ENCODE data around the gene GPX4. TPM values are rescaled to one million over a fixed set of nuclear protein-coding genes. Genes with fewer than 3 reads are reported as not detected.

The GPX4 gene
- polyA plus RNA-seq, 1 donor from 2014 or later, result 713 TPM

DNA sequence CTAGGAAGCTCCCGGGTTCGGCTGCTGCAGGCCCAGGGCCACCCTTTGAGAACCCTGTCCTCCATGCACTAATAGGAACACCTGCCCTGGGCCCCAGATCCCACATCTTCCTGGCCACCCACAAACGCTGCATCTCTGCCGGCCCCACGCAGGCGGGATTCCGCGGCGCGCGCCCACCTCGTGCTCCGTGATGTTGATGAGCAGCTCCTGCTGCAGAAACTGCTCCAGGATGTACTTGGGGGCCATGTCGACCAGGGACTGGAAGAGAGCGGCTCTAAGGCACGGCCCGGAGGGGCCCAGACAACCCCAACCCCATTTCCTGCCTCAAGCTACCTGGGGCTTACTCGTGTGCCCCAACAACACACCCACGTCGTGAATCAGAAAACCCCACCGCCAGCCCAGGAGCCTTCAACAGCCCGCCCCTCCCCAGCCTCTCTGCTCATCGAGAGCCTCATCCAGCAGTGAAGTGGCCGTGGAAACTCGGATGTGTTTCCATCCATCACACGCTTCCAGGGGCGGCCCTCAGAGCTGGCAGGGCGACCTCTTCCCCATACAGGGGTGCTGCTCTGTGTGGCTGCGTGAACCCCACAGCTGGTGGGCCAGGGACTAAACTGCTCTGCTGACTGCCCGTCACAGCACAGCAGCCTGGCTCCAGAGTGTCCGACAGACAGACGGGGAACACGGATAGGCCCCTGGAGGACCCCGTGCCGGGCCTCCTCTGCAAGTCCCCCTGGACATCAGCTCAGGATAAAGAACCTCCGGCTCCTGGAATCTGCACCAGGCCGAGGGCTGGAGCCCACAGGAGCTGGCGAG, 12.9 kb upstream of the GPX4 start:
- Histone ChIP-seq H3F3A (ENCODE audit: insufficient read depth, low read length, poor library complexity, severe bottlenecking) (no peaks in the 10 kb centered on the region), H3K9ac (ENCODE audit: low read length) (no peak overlapping the region), H3K4me3 (ENCODE audit: low read length) (no peak overlapping the region), H3K27ac (ENCODE audit: low read length) (no peak overlapping the region), H3K36me3 (ENCODE audit: insufficient read depth, low read length) (no peaks in the 10 kb centered on the region), H3K9me2 (ENCODE audit: insufficient read depth, low read length) (no peaks in the 10 kb centered on the region), H2AFZ (ENCODE audit: low read depth, low read length) (no peak overlapping the region), H3K9me3 (ENCODE audit: low read length) (no peaks in the 10 kb centered on the region), H3K4me2 (ENCODE audit: low read length) (no peak overlapping the region), H3K79me2 (replicated peaks; ENCODE audit: insufficient read depth, low read length) (peaks cover 14% of the 10 kb centered on the region), H3K27me3 (ENCODE audit: insufficient read depth, low read depth, low read length) (no peaks in the 10 kb centered on the region), H4K20me1 (ENCODE audit: insufficient read depth) (peaks cover 3% of the 10 kb centered on the region)
- TF ChIP-seq, protein P1, sequence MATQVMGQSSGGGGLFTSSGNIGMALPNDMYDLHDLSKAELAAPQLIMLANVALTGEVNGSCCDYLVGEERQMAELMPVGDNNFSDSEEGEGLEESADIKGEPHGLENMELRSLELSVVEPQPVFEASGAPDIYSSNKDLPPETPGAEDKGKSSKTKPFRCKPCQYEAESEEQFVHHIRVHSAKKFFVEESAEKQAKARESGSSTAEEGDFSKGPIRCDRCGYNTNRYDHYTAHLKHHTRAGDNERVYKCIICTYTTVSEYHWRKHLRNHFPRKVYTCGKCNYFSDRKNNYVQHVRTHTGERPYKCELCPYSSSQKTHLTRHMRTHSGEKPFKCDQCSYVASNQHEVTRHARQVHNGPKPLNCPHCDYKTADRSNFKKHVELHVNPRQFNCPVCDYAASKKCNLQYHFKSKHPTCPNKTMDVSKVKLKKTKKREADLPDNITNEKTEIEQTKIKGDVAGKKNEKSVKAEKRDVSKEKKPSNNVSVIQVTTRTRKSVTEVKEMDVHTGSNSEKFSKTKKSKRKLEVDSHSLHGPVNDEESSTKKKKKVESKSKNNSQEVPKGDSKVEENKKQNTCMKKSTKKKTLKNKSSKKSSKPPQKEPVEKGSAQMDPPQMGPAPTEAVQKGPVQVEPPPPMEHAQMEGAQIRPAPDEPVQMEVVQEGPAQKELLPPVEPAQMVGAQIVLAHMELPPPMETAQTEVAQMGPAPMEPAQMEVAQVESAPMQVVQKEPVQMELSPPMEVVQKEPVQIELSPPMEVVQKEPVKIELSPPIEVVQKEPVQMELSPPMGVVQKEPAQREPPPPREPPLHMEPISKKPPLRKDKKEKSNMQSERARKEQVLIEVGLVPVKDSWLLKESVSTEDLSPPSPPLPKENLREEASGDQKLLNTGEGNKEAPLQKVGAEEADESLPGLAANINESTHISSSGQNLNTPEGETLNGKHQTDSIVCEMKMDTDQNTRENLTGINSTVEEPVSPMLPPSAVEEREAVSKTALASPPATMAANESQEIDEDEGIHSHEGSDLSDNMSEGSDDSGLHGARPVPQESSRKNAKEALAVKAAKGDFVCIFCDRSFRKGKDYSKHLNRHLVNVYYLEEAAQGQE (IDR thresholded peaks at IDR 0.05; ENCODE audit: borderline replicate concordance), result no peak
- no peak for TF ChIP-seq MXI1 (conservative IDR thresholded peaks at IDR 0.05; ENCODE audit: poor library complexity, severe bottlenecking)
- no peak for TF ChIP-seq RAD21 (conservative IDR thresholded peaks at IDR 0.05)
- TF ChIP-seq EP300 (conservative IDR thresholded peaks at IDR 0.05; ENCODE audit: poor library complexity, severe bottlenecking), result no peak
- no peak for TF ChIP-seq POLR2AphosphoS5 (IDR thresholded peaks at IDR 0.05)
- no peak for TF ChIP-seq EZH2 (IDR thresholded peaks at IDR 0.05; ENCODE audit: borderline replicate concordance, insufficient read depth, low read length, poor library complexity, severe bottlenecking)
- no peak for TF ChIP-seq SMC3 (conservative IDR thresholded peaks at IDR 0.05; ENCODE audit: poor library complexity)
- TF ChIP-seq TAF1 (IDR thresholded peaks at IDR 0.05; ENCODE audit: low read depth), result no peak
- TF ChIP-seq, protein P2, sequence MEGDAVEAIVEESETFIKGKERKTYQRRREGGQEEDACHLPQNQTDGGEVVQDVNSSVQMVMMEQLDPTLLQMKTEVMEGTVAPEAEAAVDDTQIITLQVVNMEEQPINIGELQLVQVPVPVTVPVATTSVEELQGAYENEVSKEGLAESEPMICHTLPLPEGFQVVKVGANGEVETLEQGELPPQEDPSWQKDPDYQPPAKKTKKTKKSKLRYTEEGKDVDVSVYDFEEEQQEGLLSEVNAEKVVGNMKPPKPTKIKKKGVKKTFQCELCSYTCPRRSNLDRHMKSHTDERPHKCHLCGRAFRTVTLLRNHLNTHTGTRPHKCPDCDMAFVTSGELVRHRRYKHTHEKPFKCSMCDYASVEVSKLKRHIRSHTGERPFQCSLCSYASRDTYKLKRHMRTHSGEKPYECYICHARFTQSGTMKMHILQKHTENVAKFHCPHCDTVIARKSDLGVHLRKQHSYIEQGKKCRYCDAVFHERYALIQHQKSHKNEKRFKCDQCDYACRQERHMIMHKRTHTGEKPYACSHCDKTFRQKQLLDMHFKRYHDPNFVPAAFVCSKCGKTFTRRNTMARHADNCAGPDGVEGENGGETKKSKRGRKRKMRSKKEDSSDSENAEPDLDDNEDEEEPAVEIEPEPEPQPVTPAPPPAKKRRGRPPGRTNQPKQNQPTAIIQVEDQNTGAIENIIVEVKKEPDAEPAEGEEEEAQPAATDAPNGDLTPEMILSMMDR (IDR thresholded peaks at IDR 0.05; ENCODE audit: poor library complexity, severe bottlenecking), result no peak

DNA sequence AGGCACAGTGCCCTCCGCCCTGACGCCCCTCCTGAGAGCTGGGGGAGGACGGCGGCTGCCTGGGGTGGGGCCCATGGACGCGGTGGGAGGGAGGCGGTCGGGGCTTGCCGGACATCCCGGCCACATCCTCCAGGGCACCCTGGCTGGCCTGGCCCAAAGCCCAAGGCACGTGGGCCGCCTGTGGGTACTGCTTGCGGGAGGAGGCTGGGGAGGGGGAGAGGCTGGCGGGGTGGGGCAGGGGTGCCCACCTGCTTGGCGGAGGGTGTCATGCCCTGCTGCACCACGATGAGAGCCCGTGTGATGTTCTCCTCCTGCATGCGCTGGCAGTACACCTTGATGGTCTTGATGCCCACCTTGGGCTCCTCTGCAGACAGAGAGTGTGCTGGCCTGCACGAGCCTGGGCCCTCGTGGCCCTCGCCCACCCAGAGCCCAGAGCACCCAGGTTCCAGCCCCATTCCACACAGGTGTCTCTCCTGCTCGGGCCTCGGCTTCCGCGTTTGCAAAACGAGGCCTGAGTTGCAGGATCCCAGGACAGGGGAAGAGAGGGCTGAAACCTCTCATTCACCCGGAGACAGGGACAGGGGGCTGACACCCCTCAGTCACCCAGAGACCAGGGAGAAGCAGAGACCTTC, 12.1 kb upstream of the GPX4 start:
- H3K36me3 ChIP-seq (ENCODE audit: insufficient read depth, low read length), result no peaks in the 10 kb centered on the region
- no peaks in the 10 kb centered on the region for H3F3A ChIP-seq (ENCODE audit: insufficient read depth, low read length, poor library complexity, severe bottlenecking)
- H3K9ac ChIP-seq (ENCODE audit: low read length), result no peak overlapping the region
- no peaks in the 10 kb centered on the region for H3K27me3 ChIP-seq (ENCODE audit: insufficient read depth, low read depth, low read length)
- TF ChIP-seq MXI1 (conservative IDR thresholded peaks at IDR 0.05; ENCODE audit: poor library complexity, severe bottlenecking), result no peak
- no peak for TF ChIP-seq EZH2 (IDR thresholded peaks at IDR 0.05; ENCODE audit: borderline replicate concordance, insufficient read depth, low read length, poor library complexity, severe bottlenecking)
- no peak for TF ChIP-seq EP300 (conservative IDR thresholded peaks at IDR 0.05; ENCODE audit: poor library complexity, severe bottlenecking)
- TF ChIP-seq, protein P1 (IDR thresholded peaks at IDR 0.05; ENCODE audit: borderline replicate concordance), result no peak
- TF ChIP-seq, protein P2 (IDR thresholded peaks at IDR 0.05; ENCODE audit: poor library complexity, severe bottlenecking), result no peak
- no peak for TF ChIP-seq POLR2AphosphoS5 (IDR thresholded peaks at IDR 0.05)
- TF ChIP-seq SMC3 (conservative IDR thresholded peaks at IDR 0.05; ENCODE audit: poor library complexity), result no peak
- no peak for TF ChIP-seq TAF1 (IDR thresholded peaks at IDR 0.05; ENCODE audit: low read depth)
- TF ChIP-seq RAD21 (conservative IDR thresholded peaks at IDR 0.05), result no peak
- no peak overlapping the region for H3K4me2 ChIP-seq (ENCODE audit: low read length)
- peaks cover 3% of the 10 kb centered on the region for H4K20me1 ChIP-seq (ENCODE audit: insufficient read depth)
- no peak overlapping the region for H3K27ac ChIP-seq (ENCODE audit: low read length)
- H3K9me3 ChIP-seq (ENCODE audit: low read length), result no peaks in the 10 kb centered on the region
- no peak overlapping the region for H2AFZ ChIP-seq (ENCODE audit: low read depth, low read length)
- peaks cover 14% of the 10 kb centered on the region for H3K79me2 ChIP-seq (replicated peaks; ENCODE audit: insufficient read depth, low read length)
- H3K4me3 ChIP-seq (ENCODE audit: low read length), result no peak overlapping the region
- H3K9me2 ChIP-seq (ENCODE audit: insufficient read depth, low read length), result no peaks in the 10 kb centered on the region
